Esophagus muscularis mucosa (tissue), 4 donors: Measurements from ENCODE around the gene TPM4.

Experiments used
- EP300 ChIP-seq: sonication (generic); formaldehyde crosslinking; IDR thresholded peaks from one replicate; pipeline ENCODE4 v1.6.1; 2017; ENCODE audit warnings: antibody characterized with exemption
- POLR2A ChIP-seq: fragments of 450-650 bp; IDR thresholded peaks from one replicate; pipeline ENCODE4 v1.6.1; 2017; ENCODE audit warnings: antibody characterized with exemption, moderate library complexity, mild to moderate bottlenecking, low read depth
- TF ChIP-seq, protein P1 (sequence below), 3 experiments: fragments of 200-600 bp in 2 of 3; fragments of 450-650 bp in 1 of 3; sonication (generic) in 2 of 3; IDR thresholded peaks; one replicate each; pipeline ENCODE4 v1.5.1; 2017 to 2019; ENCODE audit warnings: antibody characterized with exemption in 3 of 3, mild to moderate bottlenecking in 2 of 3, moderate library complexity in 1 of 3

- TF ChIP-seq, protein P1, sequence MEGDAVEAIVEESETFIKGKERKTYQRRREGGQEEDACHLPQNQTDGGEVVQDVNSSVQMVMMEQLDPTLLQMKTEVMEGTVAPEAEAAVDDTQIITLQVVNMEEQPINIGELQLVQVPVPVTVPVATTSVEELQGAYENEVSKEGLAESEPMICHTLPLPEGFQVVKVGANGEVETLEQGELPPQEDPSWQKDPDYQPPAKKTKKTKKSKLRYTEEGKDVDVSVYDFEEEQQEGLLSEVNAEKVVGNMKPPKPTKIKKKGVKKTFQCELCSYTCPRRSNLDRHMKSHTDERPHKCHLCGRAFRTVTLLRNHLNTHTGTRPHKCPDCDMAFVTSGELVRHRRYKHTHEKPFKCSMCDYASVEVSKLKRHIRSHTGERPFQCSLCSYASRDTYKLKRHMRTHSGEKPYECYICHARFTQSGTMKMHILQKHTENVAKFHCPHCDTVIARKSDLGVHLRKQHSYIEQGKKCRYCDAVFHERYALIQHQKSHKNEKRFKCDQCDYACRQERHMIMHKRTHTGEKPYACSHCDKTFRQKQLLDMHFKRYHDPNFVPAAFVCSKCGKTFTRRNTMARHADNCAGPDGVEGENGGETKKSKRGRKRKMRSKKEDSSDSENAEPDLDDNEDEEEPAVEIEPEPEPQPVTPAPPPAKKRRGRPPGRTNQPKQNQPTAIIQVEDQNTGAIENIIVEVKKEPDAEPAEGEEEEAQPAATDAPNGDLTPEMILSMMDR (IDR thresholded peaks at IDR 0.05) = no peak
- TF ChIP-seq POLR2A = no peak
- TF ChIP-seq EP300 = no peak
Measured at GRCh38 chr19:16045893-16046292, 30.4 kb upstream of the TPM4 start.
